GM04504 (cell line): ENCODE results near the gene CCNY.

Source experiments
- DNase-seq: peaks from one replicate; pipeline ENCODE4 v3.0.0-alpha.2; 2012; ENCODE audit warnings: low read depth

Gene CCNY

DNA sequence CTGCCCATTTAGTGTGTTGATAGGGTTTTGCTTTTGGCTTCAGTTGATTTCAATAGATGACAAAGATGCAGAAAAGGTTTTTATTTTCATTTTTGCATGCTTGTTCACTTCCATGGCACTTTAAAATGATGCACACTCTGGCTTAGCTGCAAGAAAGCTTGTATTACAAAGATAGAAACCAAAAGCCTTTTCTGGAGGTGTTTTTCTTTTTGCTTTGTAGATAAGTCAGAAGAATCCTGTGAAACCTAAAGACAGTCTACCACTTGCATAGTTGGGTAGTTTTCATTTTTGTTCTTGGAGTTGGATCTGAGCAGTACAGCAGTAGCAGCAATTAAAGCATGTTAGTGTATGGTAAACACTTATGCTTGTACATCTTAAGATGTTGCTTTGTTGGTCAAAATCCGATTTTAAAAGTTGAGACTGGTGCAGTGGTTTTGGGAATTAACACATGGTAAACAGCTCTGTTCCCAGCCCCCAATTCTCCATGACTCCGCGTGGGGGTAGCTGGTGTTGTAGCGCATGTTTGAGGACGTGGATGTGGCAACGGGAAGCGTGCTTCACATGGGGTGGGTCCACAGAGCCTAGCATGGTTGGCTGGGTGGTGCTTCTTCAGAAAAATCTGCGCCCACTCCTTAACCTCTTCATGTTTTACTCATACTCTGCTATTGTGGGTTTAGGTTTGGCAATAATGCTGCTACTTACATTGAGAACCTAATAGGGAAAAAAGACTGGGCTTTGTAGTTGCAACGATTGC, 19.8 kb downstream of the CCNY start:
- DNase-seq = no peak

DNA sequence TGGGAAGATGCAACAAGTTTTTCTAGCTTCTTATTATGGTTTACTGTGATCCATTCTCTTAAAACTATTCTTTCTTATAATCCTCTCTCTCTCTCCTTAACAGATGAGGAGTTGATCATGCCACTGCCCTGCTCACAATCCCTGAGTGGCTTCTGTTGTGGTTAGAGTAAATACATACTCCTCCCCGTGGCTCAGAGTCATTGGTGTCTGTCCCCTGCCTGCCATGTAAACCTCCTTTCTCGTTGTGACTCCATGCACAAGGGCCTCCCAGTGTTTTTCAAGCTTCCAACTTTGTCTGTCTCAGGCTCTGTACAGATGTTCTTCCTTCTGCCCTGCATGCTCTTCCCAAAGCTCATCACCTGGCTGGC, 20.4 kb downstream of the CCNY start:
- DNase-seq = no peak

DNA sequence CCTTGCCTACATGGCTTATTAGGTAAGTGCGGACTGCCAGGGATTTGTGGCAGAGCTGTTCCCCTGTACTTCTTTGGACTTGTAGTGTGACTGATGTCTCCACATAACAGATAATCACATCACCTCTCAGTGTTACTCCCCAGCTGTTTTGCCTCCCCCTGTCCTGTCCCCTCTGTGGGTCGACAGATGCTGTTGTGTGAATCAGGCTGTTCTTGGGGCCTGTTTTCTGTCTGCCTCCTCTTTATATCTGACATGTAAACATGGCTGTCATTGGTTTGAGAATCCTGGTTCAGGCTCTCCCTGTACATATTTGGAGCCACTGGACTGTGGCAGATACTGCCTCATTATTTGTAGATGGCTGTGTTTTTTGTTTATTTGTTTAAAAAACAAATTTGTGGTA, 22.7 kb downstream of the CCNY start:
- DNase-seq = no peak

DNA sequence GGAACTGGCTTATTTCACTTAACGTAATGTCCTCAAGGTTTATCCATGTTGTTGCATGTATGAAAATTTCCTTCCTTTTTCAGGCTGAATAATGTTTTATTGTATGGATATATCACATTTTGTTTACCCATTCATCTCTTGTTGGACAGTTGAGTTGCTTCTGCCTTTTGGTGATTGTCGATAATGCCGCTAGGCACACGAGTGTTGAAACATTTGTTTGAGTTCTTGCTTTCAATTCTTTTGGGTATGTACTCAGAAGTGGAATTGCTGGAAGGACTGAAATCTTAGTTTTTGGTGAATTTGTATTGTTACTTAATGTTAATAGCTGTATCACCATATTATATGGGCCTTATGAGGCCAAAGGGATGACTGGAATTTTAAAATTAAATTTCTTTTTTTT, 23.6 kb downstream of the CCNY start:
- no peak for DNase-seq

DNA sequence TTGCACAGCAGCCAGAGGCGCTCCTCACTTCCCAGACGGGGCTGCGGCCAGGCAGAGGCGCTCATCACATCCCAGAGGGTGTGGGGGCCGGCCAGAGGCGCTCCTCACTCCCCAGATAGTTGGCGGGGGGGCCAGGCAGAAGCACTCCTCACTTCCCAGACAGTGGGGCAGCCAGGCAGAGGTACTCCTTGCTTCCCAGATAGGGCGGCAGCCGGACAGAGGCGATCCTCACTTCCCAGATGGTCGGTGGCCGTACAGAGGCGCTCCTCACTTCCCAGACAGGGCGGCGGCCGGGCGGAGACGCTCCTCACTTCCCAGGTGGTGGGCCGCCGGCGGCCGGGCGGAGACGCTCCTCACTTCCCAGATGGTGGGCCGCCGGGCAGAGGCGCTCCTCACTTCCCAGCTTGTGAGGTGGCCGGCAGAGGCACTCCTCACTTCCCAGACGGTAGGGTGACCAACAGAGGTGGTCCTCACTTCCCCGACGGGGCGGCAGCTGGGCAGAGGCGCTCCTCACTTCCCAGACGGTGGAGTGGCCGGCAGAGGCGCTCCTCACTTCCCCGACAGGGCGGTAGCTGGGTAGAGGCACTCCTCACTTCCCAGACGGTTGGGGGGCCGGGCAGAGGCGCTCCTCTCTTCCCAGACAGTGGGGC, 26.5 kb downstream of the CCNY start:
- no peak for DNase-seq

DNA sequence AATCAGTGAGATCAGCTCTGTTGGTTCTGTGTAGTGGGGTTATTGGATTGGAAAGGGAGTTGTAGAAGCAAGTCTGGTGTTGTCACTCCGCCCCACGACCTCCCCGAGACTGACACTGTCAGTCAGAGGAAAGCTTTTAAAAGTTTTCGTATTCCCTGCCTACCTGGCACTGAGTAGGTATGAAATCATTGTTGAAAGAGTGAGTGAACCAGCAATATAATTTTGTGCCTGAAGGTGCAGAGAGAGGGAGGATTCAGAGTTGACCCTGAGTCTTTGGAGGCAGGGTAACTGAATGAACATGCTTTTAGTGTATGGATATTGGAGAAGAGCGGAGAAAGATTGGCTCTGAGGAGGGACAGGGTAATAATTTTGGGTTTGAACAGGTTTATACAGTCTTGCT, 27.3 kb downstream of the CCNY start:
- DNase-seq = no peak

DNA sequence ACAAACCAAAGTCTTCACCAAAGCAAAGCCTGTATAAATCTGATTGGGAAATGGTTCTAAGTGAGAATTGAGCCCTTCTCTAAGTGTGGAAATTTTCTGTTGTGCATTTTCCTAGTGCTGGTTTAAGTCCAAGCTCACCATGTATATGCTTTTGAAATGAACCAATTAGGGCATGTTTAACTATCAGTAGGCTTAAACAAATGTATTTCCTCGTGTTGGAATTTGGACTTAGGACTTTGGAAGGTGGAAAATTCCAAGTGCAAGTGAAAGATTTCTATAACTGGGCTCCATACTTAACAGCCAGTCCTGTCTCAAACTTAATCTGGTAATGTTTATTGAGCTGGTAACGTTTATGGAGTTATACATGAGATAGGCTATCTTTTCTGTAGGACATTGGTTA, 28.5 kb downstream of the CCNY start:
- DNase-seq = no peak

DNA sequence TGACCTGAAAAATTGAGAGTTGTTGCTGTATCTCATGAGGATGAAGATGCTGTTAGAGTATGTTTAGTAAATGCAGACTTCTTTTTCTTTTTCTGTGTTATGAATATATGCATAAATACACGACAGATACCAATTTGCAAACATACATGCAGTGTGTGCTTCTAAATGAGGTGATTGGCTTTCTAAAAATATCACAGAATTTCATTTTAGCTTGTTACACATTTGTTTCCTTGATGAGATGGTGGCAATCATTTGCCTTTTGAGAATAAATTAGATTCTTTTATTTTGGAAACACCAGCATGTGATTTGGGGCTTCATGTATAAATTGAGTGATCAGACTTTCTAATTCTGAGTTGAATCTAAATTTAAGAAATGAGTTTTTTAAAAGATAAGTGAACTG, 29.7 kb downstream of the CCNY start:
- DNase-seq = no peak

DNA sequence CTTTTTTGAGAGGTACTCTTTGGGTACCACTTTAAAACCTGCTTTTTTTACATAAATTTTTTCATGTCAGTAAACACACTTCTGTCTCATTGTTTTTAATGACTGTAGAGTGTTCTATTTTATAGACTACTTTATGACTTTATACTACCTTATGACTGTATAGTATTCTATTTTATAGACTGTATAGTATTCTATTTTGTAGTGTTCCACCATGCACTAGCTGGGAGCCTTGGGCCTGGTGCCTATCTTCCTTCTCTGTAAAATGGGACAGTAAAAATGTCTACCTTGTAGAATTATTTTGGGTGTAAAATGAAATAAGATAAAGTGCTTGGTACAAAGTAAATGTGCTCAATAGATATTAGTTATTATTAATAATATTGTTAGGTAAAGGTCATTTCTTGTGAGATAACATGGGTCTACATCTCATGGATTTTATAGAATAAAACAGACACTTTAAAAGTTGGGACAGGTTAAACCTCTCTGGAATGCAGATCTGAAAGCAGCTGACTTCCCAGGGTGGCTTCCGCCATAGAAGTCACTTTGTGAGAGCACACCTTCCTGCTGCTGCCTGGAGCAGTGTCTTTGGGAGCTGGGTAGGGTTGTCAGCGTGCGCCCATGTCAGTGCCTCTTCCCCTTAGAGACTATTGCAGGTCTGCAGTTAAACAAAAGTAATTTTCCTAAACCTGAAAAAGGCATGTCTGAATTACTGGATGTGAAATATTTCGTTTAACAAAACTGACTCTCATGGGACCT, 31.0 kb downstream of the CCNY start:
- DNase-seq = no peak

DNA sequence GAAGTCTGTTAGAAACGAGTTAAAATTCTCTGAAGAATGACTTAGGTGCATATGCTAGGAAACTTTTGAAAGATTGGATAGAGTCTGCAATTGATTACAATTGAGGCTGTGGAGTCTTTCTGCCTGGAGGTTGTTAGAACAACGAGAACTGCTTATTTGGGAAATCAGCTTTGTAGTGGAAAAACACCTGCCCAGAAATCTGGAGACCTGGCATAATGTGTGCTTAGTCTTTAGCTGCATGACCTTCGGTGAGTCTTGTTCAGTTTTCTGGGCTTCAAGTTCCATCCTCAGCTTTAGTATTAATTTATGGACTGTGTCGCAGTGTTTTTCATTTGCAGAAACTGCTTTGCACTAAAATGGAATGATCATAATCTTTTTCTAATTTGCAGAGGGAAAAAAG, 31.7 kb downstream of the CCNY start:
- DNase-seq = no peak

DNA sequence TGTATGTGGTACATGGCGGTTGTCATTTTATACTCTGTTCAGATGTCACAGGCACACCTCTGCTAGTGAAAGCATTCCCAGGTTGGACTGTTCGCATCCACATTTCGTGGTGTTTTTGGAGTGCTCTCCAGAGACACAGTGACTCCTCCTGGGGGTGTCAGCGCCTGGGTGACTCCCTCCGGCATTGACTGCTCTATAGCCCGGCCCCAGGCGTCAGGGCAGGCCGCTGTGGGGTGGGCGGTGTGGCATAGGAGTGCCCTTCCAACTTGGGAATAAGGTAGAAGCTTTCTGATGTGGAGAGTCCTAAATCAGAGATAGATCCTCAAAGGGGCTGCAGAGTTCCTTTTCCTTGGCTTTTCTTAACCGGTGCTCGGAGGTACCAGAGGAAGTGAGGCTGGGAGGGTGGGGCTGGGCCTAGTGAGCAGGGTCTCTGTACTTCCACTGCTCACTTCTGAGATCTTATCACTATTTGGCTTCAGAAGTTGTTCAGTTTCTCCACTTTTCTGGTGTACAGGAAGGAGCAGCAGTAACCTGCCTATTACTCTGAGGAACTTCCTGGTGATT, 32.3 kb downstream of the CCNY start:
- DNase-seq = no peak

DNA sequence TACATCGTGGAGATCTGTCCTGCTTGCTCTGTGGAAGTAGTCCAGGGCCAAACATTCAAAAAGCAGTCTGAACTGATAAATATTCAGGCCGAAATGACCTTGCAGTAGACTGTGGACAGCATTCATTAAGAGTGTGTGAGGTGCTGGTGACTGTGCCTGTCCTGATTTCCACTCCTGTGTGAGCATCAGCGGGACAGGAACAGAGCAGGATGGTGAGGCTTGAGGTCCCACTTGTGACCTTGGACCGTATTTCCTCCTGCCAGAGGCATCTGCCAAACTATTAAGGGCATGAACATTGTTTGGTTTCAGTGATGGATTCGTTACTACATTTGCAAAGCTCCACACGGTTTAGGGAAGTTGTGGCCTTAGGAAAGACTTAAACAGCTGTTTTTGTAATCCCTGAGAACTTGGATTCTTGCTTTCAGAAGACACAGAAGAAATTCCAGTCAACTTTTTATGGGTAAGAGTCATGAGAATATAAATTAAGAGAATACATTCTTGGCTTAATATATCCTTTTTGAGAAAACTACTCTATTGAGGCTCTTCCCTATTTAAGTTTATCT, 32.8 kb downstream of the CCNY start:
- DNase-seq = no peak

DNA sequence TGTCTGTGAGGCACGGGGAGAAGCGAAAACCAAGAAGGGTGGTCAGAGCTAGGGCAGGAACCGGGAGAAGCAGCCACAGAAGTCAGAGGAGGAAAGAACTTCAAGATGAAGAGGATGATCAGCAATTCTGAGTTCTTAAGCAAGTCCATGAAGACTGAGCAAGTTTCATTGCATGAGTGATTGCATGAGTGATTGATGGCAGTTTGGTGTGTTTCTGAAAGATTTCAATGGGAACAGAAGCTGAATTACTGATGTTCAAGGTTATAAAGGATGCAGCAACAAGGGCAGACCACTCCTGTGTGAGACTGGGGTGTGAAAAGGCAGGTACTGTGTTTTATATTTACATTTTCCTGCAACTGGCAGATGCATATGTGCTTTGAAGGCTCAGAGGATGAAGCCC, 35.4 kb downstream of the CCNY start:
- no peak for DNase-seq

DNA sequence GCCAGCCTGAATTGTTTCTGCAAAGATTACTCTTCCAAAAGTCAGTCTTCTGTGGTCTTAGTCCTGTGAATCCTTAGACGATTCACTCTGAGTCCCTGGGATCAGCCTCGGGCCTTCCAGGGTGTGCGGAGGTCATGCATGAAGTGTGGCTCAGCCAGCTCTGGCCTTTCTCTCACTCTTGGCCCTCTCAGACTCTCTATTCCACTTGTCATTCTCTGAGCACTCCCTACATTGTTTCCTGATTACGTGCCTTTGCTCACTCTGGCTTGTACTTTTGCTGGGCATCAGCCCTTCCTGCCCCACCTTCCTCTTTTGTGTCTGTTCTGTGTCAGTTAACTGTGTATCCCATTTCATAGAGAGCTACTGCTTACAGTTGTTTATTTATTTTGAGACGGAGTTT, 36.0 kb downstream of the CCNY start:
- DNase-seq = no peak

DNA sequence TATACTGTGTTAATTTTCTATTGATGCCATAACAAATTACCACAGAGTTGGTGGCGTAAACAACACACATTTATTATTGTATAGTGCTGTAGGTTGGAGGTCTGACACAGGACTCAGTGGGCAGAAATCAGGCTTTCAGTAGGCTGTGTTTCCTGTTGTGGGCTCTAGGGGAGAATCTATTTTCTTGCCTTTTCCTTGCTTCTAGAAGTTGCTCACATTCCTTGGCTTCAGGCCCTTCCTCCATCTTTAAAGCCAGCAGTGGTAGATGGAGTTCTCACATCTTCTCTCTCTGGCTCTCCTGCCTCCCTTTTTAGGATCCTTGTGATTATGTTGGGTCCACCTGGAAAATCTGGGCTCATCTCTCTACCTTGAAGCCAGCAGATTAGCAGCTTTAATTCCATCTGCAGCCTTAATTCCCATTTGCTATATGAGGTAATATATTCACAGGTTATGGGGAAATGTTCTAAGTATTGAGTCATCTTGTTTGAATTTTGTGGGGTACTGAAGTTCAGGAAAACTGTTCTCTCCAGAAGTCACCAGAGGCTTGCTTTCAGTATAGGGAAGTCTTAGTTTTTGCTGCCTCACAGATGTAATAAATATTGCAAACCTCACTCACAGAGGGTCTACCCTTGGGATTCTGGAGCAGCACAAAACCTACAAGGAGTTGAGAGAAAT, 38.9 kb downstream of the CCNY start:
- no peak for DNase-seq

DNA sequence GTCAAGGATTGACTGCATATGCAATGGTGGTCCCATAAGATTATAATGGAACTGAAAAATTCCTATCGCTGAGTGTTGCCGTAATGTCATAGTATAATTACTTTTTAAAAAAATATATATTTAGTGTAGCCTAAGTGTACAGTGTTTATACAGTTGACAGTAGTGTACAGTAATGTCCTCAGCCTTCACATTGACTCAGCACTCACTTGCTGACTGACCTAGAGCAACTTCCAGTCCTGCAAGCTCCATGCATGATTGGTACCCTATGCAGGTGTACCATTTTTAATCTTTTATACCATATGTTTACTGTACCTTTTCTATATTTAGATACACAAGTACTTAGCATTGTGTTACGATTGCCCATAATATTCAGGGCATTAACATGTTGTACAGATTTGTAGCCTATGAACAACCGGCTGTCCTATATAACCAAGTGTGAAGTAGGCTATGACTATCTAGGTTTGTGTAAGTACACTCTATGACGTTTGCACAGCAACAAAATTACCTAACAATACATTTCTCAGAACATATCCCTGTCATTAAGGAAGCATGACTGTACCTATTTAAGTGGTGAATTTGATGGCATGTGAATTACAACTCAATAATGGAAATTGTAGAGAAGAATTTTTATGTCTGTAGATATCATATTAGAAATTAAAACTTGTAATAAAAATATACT, 40.9 kb downstream of the CCNY start:
- DNase-seq = no peak

DNA sequence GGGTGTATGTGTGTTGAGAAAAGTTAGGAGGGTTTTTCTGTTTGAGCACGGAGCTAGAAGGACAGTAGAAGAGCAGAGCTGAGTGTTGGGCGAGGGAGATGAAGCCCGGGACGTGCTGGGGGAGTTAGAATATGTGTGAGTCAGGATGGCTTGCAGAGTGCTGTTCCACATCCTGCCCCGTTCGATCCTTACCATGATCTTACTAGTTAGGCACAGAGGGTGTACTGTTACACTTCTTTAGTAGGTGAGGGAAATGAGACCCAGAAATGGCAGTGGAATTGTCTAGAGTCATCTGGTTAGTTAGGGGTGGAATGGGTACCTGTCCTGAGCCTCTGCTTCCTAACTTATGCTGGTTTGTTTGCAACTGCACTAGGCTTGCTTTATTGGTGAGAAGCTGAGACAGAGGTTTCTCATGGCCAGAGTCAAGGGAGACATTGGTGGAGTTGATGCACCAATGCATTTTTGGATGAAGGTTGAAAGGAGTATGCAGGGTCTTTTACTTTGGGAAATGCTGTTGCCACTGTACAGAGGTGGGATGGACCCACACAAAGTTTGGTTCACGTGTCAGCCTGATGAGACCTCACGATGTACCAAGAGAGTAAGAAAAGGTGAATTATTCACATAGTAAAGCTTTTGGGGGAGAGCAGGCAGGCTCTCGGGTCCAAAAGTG, 42.4 kb downstream of the CCNY start:
- DNase-seq = no peak

DNA sequence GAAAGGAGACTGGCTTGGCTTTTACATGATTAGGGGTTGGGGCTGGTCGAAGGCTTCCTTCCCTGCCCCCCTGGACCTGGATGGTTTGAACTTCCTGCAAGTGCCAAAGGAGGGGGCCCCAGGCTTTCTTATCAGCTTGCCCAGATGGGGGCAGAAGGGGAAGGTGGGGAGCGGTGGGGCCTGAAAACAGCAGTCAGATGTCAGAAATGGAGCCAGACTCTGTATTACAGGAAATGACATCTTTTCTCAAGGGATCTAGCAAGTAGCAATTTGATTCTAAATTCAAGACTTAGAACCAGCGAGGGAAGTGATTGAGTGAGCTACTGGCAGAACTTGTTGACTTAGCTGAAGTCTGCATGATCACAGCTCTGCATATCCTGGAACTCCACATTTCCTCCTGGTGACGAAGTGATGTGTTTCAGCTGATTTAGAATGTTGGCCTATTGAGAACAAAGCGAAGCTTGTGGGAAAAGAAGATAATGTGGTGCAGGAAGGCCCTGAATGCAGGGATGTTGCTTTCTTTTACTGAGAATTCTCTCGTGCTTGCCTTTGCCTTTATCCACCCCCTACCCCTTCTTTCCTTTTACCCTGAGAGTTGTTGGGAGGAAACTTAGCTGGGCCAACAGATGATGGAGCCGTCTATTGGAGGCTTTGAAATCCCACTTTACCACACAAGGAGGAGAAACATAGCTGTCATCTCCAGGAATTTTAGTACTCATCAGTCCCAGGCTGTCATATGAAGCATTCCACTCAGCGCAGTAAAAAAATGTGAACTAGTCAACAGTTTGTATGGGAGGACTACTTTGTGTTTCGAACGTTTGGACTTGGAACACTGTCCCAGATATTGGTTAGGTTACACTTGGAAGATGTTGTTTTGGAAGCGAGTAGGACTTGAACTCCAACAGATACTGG, 43.2 kb downstream of the CCNY start:
- DNase-seq = no peak

DNA sequence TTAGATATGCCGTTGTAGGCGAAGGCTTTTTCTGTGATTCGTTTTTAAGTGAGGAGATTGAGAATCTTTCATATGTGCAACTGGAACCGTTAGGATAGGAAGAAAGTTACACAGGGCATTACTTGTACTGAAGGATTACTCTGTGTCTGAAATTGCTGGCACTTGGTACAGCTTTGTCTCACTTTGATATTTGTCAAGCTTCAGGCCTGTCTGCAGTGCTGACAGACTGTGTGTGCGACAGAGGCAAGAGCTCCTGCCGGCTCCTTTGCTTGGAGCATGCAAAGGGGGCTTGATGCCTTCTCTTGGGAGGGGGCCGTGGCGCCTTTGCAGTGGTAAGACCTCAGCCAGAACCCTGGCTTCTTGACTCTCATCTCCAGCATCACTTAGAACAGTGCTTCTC, 45.8 kb downstream of the CCNY start:
- no peak for DNase-seq
